ENCODE results near the gene S100A10.

The S100A10 gene

DNA sequence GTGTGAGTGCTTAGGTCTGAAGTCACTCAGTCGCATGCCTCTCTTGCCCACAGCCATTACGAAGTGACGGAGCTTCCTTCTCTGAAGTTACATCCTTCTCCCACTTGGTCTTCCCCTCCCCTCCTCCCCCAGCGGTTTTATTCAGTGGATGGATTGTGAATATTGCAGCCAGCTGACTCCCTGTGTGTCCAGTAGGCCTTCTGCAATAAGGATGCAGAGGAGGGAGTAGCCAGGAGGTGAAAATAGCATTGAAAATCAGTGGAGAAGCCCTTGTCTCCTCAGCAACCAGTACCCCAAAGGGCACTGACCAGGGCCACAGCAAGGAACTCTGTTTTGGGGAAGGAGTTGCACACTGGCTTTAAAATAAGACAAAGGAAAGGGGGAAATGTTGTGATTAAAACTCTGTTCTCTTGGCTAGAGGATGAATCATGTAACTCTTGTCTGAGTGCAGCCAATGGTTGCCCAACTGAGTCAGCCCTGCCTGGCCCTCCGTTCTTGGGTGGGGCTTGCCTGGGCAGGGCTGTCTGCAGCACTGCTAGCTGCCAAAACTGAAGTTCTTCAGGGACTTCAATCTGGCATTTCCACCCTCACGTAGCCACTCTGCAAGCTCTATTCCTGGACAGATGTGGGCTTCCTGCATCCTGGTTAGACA is 4.3 kb downstream of the S100A10 start:
- in situ Hi-C loops (cut with MboI; ENCODE audit: low sequenced_read_pairs), result no loop called here

DNA sequence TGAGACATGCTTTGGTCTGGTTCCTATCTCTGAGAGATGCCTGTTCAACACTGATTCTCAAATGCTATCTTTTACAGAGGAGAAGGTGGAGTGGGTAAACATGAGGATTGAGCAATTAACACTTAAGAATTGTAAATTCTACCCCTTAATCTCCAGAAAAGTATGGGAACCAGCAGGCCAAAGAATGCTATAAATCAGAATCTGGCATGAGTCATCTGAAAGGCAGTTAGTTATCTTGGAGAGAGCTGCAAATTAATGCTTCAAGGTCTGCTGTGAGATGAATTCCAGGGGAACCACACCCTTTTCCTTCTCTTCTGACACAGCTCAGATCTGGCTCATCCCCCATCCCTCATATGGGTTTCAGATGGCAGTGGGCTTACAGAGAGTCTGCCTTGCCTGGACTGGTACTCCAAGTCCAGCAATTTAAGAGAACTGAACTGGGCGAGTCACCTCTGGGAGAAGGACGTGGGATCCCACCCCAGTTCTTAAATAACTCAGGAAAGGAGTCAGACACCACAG is 5.2 kb downstream of the S100A10 start:
- in situ Hi-C loops (cut with MboI; ENCODE audit: low sequenced_read_pairs), result no loop called here

DNA sequence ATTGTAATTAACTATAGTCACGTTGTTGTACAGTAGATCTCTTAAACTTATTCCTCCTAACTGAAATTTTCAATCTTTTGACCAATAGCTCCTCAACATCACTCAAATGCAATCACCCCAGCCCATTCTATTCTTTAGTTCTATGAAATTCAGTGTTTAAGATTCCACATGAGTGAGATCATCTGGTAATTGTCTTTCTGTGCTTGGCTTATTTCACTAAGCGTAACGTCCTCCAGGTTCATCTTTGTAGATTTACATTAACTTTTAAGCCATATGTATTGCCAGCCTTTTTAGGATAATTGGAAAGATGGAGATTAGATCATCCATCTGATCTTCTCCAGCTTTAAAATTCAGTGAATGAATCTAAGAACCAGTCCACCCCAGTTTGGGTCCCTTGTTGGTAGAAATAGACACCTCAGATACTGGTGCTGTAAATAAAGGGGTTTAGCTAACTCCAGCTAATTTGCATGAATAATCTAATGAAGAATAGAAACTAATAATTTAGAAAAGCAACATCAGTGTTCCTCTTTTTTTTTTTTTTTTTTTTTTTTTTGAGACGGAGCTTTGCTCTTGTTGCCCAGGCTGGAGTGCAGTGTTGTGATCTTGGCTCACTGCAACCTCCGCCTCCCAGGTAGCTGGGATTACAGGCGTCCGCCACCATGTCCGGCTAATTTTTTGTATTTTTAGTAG is 7.0 kb downstream of the S100A10 start:
- in situ Hi-C loops (cut with MboI; ENCODE audit: low sequenced_read_pairs), result no loop called here

DNA sequence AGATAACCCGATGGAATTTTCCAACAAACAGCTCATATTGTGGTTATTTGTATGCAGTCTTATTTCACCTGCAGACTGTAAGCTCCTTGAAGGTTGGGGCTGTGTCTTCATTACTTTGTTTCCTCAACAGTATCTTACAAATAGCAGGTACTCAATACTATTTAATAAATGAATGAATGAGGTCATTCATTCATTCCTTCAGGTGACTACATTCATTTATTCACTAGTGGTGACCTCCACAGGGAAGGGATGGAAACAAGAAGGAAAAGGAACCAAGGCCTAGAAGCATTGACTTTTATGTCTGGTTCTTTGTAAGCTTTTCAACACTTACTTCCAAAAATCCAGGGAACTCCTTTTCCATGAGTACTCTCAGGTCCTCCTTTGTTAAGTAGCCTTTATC is 7.9 kb downstream of the S100A10 start:
- in situ Hi-C loops (cut with MboI; ENCODE audit: low sequenced_read_pairs), result no loop called here

DNA sequence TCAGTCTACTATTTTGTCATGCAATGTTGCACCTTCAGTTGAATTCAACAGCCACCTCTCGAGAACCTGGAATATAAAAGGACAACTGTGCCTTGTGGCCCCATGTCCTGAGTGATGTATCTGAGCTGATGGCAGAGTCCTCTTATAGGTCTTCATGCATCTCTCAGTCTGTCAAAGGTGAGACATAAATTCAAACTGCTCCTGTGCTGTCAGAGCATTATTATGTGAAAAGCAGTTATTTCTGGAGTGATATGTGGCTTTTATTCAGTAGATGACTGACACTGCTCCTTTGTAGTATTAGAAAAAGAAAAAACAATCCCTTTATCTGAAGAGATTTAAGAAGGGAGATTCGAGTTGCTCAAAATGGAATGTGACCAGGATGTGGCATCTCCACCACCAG is 8.4 kb downstream of the S100A10 start:
- in situ Hi-C loops (cut with MboI; ENCODE audit: low sequenced_read_pairs), result no loop called here

DNA sequence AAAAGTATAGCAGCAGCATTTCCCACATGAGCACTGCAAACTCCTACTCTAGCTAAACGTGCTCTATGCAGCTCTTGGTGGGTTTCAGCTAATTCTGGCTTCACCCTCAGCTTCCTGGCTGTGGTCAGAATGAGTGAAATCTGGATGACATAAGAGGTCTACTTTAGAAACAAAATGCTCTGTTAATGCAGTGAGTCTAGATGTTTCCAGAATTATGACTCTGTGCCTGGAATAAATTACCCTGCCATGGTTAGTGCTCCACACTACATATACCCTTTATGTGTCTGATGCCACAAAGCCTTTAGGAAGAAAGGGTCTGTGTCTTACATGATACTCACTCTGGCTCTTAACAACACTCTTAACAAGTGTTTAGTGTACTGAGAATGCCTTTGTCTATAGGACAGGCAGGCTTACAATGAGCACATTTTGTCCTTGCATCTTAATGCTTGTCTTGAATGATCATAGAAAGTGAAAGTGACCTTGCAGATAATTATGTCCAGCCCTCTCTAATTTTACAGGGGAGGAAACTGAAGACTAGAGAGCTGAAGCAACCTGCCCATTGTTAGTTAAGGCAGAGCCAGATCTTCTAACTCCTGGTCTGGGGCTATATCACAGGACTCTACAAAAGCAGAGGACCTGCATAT is 9.2 kb downstream of the S100A10 start:
- in situ Hi-C loops (cut with MboI; ENCODE audit: low sequenced_read_pairs), result no loop called here

DNA sequence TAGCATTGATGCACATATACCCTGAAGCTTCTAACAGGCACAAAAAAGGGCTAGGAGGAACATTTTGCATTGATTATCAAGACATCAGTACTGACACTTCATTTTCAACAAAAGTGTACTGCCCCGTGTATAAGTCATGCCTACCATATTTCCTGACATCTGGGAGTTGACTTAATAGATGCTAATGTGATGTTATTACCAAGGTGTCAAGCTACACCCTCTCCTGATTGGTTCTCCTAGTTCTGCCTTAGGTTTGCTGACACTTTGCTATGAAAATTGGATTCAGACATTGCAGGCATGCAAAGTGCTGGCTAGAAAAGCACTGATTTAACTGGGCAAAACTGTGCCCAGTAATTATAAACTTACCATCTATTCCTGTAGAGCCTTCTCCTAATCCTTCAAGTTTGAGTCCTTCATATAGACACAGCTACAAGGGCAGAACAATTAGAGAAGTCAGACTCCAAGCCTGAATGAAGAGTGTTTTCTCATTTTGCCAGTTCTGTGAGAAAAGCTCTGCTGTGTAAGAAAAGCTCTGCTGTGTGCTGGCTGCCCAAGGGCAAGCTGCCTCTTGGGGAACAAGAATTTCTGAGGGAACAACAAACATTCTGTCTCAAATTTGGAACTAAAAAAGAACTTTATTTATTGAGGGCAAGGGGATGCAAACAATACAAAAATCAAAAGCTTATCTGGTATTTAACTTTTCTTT is 11.2 kb downstream of the S100A10 start:
- in situ Hi-C loops (cut with MboI; ENCODE audit: low sequenced_read_pairs), result no loop called here

DNA sequence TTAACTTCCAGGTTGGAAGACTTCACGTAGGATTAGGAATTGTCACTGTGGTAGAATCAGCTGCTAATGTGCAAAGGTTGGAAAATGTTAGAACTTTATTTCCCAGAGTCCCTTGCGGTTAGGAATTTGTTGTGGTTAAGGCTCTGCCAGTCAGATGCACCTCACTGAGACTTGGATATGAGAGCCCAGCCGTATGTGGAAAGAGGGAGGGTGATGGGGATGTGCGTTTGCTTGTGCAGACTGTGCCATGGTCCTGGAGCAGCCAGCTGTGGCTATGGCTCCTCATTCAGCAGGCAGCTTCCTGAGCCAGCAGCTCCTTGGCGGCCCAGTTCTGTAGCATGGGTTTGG is 12.5 kb downstream of the S100A10 start:
- in situ Hi-C loops (cut with MboI; ENCODE audit: low sequenced_read_pairs), result no loop called here

DNA sequence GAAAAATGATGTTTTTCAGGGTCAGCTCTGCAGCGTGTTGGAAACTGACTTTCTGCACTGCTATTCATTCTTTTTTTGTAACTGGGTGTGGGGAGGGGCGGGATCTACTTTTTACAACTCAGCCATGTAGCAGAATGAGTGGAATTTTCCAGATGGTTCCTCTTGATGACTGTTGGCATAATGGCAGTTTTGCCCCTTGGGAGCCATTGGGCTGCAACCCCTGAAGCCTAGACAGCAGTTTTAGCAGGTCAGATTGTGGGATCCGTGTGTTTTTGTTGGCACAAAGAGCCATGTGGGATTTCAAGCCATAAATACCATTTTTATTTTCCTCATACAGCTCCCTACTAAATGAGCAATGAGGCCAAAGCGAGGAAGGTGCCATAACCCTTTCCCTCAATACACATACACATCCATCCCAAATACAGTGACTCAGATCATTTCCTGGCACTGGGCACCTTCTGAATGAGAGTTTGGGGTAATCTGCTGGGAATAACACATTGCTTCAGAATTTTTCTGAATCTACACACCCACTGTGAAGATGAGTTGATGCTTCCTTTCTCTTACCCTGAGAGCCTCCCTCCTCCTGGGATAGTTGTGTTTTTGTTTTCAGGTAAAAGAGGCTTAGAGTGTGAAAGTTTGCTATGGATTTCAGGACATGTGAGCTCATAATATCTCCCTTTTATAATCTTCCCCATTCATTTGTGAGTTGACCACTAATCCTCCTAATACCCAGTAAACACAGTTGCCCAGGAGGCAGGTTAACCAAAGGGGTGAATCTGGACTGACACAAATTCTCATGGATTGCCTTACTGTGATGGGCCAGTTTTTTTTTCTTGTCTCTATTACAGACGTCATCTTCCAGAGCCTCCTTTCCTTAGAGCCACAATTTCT is 13.1 kb downstream of the S100A10 start:
- in situ Hi-C loops (cut with MboI; ENCODE audit: low sequenced_read_pairs), result no loop called here

DNA sequence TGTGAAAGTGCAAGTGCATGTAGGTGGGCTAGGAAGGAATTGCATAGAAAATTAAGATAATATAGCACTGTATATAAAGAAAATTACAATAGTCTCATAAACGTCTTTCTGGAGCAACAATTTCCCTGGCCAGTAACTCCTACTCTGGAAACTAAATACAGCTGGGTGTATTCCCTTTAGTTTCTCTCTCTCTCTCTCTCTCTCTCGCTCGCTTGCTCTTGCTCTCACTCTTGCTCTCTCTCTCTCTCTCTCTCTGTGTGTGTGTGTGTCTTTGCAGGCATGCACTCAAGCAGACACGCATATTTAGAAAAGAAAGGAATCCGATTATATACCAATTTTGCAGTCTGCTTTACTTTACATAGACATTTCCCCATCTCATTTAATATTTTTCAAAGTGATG is 14.7 kb downstream of the S100A10 start:
- in situ Hi-C loops (cut with MboI; ENCODE audit: low sequenced_read_pairs), result no loop called here

DNA sequence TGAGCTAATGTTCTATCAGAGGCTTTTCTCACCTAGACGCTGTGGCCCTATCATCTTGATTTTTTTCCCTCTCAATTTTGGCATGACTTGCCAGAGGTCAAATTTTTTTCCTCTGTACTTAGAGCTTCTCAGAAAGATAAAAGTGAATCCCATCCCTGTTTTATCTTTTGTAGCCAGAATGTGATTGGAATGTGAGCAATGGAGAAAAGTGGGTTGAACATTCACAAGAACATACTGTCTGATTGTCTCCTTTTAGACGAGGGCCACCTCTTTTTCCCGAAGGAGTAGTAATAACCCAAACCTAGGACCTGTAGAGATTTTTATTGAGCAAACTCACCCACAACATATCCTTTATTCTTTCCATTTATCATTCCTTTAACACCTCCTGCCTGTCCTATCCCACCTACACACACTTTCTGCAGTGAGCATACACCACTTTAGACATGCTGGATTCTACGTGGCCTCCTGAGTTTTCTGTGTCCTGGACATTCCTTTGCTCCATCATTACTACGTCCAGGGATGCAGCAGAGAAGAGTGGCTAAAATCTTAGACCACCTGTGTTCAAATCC is 15.9 kb downstream of the S100A10 start:
- in situ Hi-C loops (cut with MboI; ENCODE audit: low sequenced_read_pairs), result no loop called here

DNA sequence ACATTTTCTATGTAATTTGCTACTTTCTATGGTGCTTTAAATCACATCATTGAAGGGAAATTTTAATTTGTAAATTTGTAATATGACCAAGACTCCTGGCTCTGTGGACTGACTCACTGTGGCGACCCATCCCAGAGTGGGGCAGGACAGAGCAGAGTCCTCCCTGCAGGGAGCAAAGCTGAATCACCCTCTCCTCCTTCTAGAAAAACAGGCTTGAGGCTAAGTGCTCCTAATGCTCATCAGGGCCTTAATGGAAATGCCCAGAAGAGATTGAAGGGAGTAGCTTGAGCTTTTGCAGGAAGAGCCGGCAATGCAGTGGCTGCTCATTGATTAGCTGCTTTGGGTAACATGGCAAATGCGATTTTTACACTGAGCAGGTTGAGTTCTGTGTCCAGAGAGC is 16.8 kb downstream of the S100A10 start:
- in situ Hi-C loops (cut with MboI; ENCODE audit: low sequenced_read_pairs), result no loop called here

DNA sequence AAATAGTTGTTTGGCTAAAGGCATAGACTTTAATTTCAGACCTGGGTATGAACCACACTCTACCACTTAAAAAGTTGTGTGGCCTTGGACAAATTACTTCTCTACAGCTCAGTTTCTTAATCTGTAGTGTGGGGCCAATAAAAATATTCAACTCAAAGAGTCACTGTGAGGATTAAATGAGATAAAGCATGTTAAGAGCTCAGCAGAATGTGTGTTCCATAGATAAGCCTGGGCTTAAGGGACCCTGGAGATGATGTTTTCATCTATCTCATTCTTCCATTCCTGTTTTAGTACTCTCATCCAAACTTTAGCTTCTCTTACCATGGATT is 17.7 kb downstream of the S100A10 start:
- in situ Hi-C loops (cut with MboI; ENCODE audit: low sequenced_read_pairs), result no loop called here

DNA sequence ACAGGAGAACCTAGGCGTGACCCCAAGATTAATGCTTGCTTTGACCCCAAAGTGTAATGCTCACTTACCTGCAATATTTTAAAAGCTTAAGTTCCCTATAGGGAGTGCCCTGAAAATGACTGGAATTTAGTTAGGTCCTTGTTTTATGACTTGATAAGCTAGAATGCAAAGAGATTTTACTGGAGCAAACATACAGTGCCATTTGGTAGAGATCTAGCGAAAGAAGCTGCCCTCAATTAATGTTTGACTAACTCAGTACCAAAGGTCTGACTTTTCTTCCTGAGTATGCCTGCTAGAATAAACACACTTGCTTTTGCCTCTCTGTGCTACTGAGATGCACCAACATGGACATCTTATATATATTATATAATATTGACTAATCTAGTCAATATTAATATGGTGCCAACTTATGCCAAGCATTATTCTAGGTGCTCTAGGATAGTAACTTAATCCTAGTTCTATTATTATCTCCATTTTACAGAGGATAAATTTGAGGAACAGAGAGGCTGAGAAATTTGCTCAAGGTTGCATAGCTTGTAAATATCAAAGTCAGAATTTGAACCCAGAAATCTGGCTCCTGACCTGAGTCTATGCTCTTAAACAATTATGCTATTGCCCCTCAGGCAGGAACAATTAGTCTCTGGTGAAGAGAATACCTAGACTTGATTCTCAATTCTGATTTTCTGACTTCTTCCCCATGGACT is 18.2 kb downstream of the S100A10 start:
- in situ Hi-C loops (cut with MboI; ENCODE audit: low sequenced_read_pairs), result no loop called here

DNA sequence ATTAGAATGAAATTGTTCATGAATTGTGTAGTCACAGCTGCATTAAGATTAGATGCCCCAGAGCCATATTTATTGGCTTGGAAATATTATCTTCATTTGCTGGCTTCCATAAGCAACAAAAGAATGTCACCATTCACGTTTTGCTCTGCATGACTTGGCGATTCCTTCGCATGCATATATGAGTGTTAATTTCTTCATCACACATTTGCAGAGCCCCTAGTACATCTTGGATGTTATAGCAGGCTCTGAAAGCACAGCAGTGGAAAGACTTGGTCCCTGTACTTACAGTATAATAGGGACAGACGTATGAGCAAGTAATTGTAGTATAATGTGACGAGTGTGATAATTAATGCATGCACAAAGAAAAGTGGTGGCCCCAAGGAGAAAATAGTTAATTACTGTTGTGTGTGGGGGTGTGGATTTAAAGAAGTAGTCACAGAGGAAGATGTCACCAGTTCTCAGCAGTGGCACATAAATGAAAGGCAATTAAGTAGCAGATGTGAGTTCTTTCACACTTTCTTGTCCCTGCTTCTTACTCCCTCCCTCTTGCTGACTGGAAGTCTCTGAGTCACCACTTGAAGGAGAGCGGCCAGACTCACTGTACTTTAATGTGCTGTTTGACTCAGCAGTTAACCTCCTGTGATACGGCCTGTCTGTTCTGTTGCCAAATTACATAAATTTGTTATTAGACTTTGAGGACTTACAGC is 21.0 kb downstream of the S100A10 start:
- in situ Hi-C loops (cut with MboI; ENCODE audit: low sequenced_read_pairs), result no loop called here

DNA sequence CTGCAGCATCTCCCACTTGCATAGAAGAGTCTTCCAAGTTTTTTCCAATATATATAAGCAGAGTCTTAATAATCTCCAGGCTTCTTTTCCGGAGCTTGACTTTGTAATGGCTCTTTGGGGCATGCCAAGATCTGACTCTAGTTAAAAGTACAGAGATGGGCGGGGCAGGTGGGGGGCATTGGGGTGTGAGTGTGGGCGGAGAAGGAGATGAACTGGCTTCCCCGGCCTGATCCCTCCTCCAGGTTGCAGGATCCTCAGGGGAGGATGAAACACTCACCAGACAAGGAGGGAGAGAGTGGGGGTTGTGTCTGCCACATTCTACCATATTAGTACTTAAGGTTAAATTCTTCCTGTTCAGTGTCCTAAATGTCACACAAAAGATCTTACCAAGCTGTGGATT is 23.0 kb downstream of the S100A10 start:
- in situ Hi-C loops (cut with MboI; ENCODE audit: low sequenced_read_pairs), result no loop called here

DNA sequence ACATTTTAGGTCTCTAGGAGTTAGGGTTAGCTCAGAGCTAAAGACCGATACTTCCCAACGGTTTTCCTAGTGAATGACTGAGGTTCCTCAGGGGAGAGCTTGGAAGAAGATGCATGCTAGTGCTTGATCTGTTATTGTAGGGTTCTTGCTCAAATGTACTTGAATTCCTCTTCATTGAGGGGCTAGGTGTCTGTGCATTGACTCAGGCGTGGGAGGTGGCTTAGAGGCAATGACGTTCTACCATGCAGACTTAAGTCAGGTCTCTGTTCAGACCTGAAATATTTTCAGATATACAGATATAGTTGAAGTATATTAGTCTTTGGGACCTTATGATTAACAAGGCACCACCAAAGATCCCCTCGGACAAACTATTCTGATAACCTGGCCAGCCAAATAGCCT is 23.5 kb downstream of the S100A10 start:
- in situ Hi-C loops (cut with MboI; ENCODE audit: low sequenced_read_pairs), result no loop called here

DNA sequence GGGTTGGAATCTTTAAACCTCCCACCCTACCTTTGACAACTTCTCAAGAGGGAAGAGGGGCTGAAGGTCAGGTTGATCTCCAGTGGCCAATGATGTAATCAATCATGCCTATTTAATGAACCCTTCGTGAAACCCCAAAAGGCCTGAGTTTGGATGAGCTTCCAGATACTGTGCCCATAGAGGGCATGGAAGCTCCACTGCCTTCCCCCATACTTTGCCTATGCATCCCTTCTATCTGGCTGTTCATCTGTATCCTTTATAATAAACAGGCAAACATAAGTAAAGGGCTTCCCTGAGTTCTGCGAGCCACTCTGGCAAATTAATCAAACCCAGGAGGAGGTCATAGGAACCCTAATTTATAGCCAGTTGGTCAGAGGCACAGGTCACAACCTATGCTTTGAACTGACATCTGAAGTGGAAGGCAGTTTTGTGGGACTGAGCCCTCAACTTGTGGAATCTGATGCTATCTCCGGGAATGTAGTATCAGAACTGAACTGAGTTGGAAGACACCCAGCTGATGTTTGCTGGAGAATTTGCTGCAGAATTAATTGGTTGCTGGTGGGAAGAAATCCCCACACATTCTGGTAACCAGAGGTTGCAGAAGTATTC is 24.8 kb downstream of the S100A10 start:
- in situ Hi-C loops (cut with MboI; ENCODE audit: low sequenced_read_pairs), result no loop called here

DNA sequence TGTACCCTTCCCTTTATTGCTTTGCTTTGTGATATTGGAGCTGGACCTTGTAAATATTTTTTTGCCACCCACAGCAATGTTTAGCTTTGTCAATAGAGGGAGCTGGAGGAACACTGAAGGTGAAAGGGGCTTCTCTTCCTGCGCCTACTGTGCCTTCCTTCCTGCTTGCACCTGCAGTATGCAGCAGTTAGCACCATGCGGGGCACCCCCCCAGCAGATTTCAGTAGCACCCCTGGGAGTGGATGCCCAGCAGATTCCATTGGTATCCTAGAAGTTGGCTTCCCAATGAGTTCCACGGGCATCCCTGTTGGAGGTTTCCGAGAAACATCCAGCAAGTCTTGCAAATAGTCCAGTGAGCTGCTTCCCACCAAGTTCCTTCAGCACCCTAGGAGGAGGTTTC is 25.6 kb downstream of the S100A10 start:
- in situ Hi-C loops (cut with MboI; ENCODE audit: low sequenced_read_pairs), result no loop called here
